MCF 10A (cell line): ENCODE data around the gene PSMC2. TPM values are rescaled to one million over a fixed set of nuclear protein-coding genes. Genes with fewer than 3 reads are reported as not detected.

Source experiments
- BruUV-seq: library from RNA; stranded (reverse); fragments of 400-500 nt; replicated peaks from 2 replicates; lab custom pipeline; 2021; lab: Mats Ljungman, UMichigan
- CTCF ChIA-PET: fragments of 300-600 bp; sonication (Branson Sonifier 250); formaldehyde crosslinking; extraction: SDS; loops from one replicate; lab custom pipeline; 2021; ENCODE audit warnings: antibody characterized with exemption, inconsistent platforms; lab: Yijun Ruan, JAX
- POLR2A ChIA-PET: fragments of 300-600, 350-650 bp; sonication (Branson Sonifier 250); formaldehyde crosslinking; extraction: SDS; loops from one replicate; lab custom pipeline; 2020; ENCODE audit warnings: antibody characterized with exemption, inconsistent platforms; lab: Yijun Ruan, JAX
- DNase-seq: peaks from one replicate; pipeline ENCODE4 v3.0.0-alpha.2; 2018; ENCODE audit not compliant: unreplicated experiment
- H3K27ac Mint-ChIP-seq: one replicate; pipeline ENCODE4 v1.8.0; 2022; ENCODE audit warnings: mild to moderate bottlenecking, low read depth, mixed read lengths; ENCODE audit not compliant: unreplicated experiment
- H3K27me3 Mint-ChIP-seq: one replicate; pipeline ENCODE4 v1.8.0; 2022; ENCODE audit warnings: mixed read lengths; ENCODE audit not compliant: insufficient read depth, unreplicated experiment
- H3K36me3 Mint-ChIP-seq: one replicate; pipeline ENCODE4 v1.8.0; 2022; ENCODE audit warnings: mild to moderate bottlenecking, moderate library complexity, mixed read lengths; ENCODE audit not compliant: insufficient read depth, unreplicated experiment
- H3K4me1 Mint-ChIP-seq: one replicate; pipeline ENCODE4 v1.8.0; 2022; ENCODE audit warnings: mixed read lengths; ENCODE audit not compliant: insufficient read depth, unreplicated experiment
- H3K4me3 Mint-ChIP-seq: one replicate; pipeline ENCODE4 v1.8.0; 2022; ENCODE audit warnings: mild to moderate bottlenecking, moderate library complexity, mixed read lengths; ENCODE audit not compliant: unreplicated experiment
- H3K9me3 Mint-ChIP-seq: one replicate; pipeline ENCODE4 v1.8.0; 2022; ENCODE audit warnings: mixed read lengths; ENCODE audit not compliant: unreplicated experiment
- intact Hi-C: fragments of 100-400 bp; cut with micrococcal nuclease; formaldehyde crosslinking; loops from 2 replicates; pipeline ENCODE4 v1.14.1; 2022
- total RNA-seq: library from RNA; stranded (reverse); gene quantifications from 2 replicates; pipeline ENCODE4 v1.2.3, GENCODE V29; 2022
- TF ChIP-seq, protein P1 (sequence below): fragments of 200-600 bp; IDR thresholded peaks from one replicate; pipeline ENCODE4 v1.8.0; 2022; ENCODE audit warnings: antibody characterized with exemption, mild to moderate bottlenecking; ENCODE audit not compliant: unreplicated experiment

Gene PSMC2
- total RNA-seq, 1 experiment from 2014 or later: 98.8 TPM

DNA sequence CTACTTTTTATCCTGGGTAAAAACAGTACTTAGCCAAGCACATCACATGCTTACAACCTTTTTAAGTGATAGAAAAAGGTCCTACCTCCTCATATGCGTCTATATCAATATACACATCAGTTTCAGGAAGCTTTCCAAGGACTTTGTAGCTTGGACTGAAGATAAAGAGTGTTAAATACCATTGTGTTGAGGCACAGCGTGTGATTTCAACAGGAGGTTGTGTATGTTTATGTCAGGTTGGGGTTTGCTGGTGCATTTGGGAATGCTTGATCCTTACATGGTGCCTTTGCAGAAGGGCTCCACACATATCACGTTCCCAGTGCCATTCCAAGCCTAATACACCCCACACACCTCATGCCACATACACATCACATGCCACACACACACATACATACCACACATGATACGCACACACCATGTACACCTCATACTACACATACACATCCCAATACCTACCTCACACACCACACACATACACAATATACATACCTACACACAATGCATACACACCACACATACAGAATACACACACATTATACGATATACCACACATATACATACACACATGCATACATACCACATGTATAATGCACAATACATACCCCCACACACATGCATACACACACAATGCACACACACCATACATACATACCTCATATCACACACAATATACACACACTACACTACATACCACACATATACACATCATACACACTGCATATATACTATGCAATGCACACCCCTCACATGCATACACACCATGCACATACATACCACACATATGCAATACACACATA is 33.1 kb downstream of the PSMC2 start:
- Mint-ChIP-seq H3K4me3 (no peak overlapping the region), H3K27ac (no peak overlapping the region), H3K9me3 (no peaks in the 10 kb centered on the region), H3K27me3 (peaks cover 29% of the 10 kb centered on the region), H3K36me3 (no peaks in the 10 kb centered on the region), H3K4me1 (no peaks in the 10 kb centered on the region)
- ChIA-PET POLR2A (no interaction called here), CTCF (interaction anchor here (0.8 kb wide), 1 partner anchor 24 kb away, joined by 4 read pairs; no protein-coding TSS in a partner anchor)
- DNase-seq: no peak
- TF ChIP-seq, protein P1, sequence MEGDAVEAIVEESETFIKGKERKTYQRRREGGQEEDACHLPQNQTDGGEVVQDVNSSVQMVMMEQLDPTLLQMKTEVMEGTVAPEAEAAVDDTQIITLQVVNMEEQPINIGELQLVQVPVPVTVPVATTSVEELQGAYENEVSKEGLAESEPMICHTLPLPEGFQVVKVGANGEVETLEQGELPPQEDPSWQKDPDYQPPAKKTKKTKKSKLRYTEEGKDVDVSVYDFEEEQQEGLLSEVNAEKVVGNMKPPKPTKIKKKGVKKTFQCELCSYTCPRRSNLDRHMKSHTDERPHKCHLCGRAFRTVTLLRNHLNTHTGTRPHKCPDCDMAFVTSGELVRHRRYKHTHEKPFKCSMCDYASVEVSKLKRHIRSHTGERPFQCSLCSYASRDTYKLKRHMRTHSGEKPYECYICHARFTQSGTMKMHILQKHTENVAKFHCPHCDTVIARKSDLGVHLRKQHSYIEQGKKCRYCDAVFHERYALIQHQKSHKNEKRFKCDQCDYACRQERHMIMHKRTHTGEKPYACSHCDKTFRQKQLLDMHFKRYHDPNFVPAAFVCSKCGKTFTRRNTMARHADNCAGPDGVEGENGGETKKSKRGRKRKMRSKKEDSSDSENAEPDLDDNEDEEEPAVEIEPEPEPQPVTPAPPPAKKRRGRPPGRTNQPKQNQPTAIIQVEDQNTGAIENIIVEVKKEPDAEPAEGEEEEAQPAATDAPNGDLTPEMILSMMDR: no peak
- intact Hi-C loops: no loop called here
- BruUV-seq: no TSS peak

DNA sequence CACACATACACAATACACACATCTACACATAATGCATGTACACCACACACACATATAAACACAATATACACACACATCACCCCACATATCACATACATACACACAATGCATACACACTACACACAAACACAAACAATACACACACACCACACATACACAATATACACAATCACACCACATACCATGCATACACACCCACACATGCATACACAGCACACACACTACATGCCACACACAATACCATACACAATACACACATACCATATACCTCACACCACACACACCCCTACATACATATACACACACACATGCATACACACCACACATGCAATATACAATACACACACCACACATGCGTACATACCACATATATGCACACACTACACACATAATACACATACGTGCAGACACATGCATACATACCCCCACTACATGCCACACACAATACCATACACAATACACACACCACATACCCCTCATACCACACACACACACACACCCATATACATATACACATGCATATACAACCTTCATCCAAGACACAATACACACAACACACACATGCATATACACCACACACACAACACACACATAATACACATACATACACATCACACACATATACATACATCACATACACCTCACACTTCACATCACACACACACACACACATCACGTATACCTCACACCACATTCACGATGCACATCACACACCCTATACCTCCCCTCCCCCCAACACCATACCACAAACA is 34.0 kb downstream of the PSMC2 start:
- no peak overlapping the region for H3K27ac Mint-ChIP-seq
- intact Hi-C loops: no loop called here
- peaks cover 29% of the 10 kb centered on the region for H3K27me3 Mint-ChIP-seq
- POLR2A ChIA-PET: no interaction called here
- CTCF ChIA-PET: no interaction called here
- no peak for DNase-seq
- no peaks in the 10 kb centered on the region for H3K36me3 Mint-ChIP-seq
- H3K4me3 Mint-ChIP-seq: no peak overlapping the region
- H3K4me1 Mint-ChIP-seq: no peaks in the 10 kb centered on the region
- TF ChIP-seq, protein P1: no peak
- BruUV-seq: no TSS peak
- no peaks in the 10 kb centered on the region for H3K9me3 Mint-ChIP-seq

GRCh38 chr7:103382032-103382402 is 34.6 kb downstream of the PSMC2 start:
- intact Hi-C loops: no loop called here
- Mint-ChIP-seq H3K27me3 (peaks cover 29% of the 10 kb centered on the region), H3K27ac (no peak overlapping the region), H3K9me3 (no peaks in the 10 kb centered on the region), H3K4me1 (no peaks in the 10 kb centered on the region), H3K36me3 (no peaks in the 10 kb centered on the region), H3K4me3 (no peak overlapping the region)
- TF ChIP-seq, protein P1: no peak
- POLR2A ChIA-PET: no interaction called here
- no TSS peak for BruUV-seq
- no peak for DNase-seq
- CTCF ChIA-PET: no interaction called here

GRCh38 chr7:103387242-103387641 is 39.8 kb downstream of the PSMC2 start:
- POLR2A ChIA-PET: no interaction called here
- peaks cover 26% of the 10 kb centered on the region for H3K27me3 Mint-ChIP-seq
- CTCF ChIA-PET: no interaction called here
- no peak overlapping the region for H3K4me3 Mint-ChIP-seq
- no peaks in the 10 kb centered on the region for H3K36me3 Mint-ChIP-seq
- no peak overlapping the region for H3K27ac Mint-ChIP-seq
- H3K4me1 Mint-ChIP-seq: no peaks in the 10 kb centered on the region
- BruUV-seq: no TSS peak
- intact Hi-C loops: no loop called here
- no peaks in the 10 kb centered on the region for H3K9me3 Mint-ChIP-seq
- no peak for DNase-seq
- TF ChIP-seq, protein P1: no peak
